PC-9 (cell line): Measurements from ENCODE around the gene SLC10A1. TPM values are rescaled to one million over a fixed set of nuclear protein-coding genes. Genes with fewer than 3 reads are reported as not detected.

Source experiments
- BruUV-seq: library from RNA; stranded (reverse); fragments of 400-500 nt; replicated peaks from 2 replicates; lab custom pipeline; 2021; lab: Mats Ljungman, UMichigan
- CTCF ChIA-PET: fragments of 300-600 bp; sonication (Branson Sonifier 250); formaldehyde crosslinking; loops from one replicate; lab custom pipeline; 2022; ENCODE audit warnings: antibody characterized with exemption; lab: Charles Lee
- POLR2A ChIA-PET: fragments of 300-600 bp; sonication (Branson Sonifier 250); formaldehyde crosslinking; loops from one replicate; lab custom pipeline; 2022; ENCODE audit warnings: antibody characterized with exemption; ENCODE audit not compliant: unreplicated experiment; lab: Charles Lee
- DNase-seq, 2 experiments: peaks; one replicate each; pipeline versions ENCODE4 v3.0.0 to v3.0.0-alpha.2; 2015 to 2022; ENCODE audit warnings: mixed read lengths in 1 of 2
- H2AFZ ChIP-seq: fragments of 200-600 bp; sonication (generic); 2 replicates; pipeline ENCODE4 v1.8.1; 2017; ENCODE audit warnings: antibody characterized with exemption
- H3F3A ChIP-seq: fragments of 200-600 bp; sonication (generic); 2 replicates; pipeline ENCODE4 v1.8.1; 2017; ENCODE audit warnings: antibody characterized with exemption, mild to moderate bottlenecking, low read depth; ENCODE audit not compliant: insufficient read depth
- H3K27ac ChIP-seq: fragments of 200-600 bp; sonication (generic); 2 replicates; pipeline ENCODE4 v1.6.1; 2016; ENCODE audit warnings: mixed run types
- H3K27me3 ChIP-seq: fragments of 200-600 bp; sonication (generic); 2 replicates; pipeline ENCODE4 v1.6.1; 2016; ENCODE audit warnings: low read depth, mixed run types; ENCODE audit not compliant: insufficient read depth
- H3K36me3 ChIP-seq: fragments of 200-600 bp; sonication (generic); 2 replicates; pipeline ENCODE4 v1.6.1; 2016; ENCODE audit warnings: low read depth, mixed run types
- H3K4me1 ChIP-seq: fragments of 200-600 bp; sonication (generic); replicated peaks from 2 replicates; pipeline ENCODE4 v1.6.1; 2016; ENCODE audit warnings: mixed run types; ENCODE audit not compliant: insufficient read depth
- H3K4me2 ChIP-seq: fragments of 200-600 bp; sonication (generic); 2 replicates; pipeline ENCODE4 v1.6.1; 2017; ENCODE audit warnings: mixed run types
- H3K4me3 ChIP-seq: fragments of 200-600 bp; sonication (generic); 2 replicates; pipeline ENCODE4 v1.6.1; 2016; ENCODE audit warnings: mixed run types
- H3K79me2 ChIP-seq: fragments of 200-600 bp; sonication (generic); 2 replicates; pipeline ENCODE4 v1.6.1; 2017; ENCODE audit warnings: low read depth, mixed run types
- H3K9me2 ChIP-seq: fragments of 200-600 bp; sonication (generic); 2 replicates; pipeline ENCODE4 v1.8.1; 2017; ENCODE audit warnings: mild to moderate bottlenecking; ENCODE audit not compliant: insufficient read depth
- H3K9me3 ChIP-seq: fragments of 200-600 bp; sonication (generic); 2 replicates; pipeline ENCODE4 v1.8.1; 2016; ENCODE audit warnings: low read depth; ENCODE audit not compliant: insufficient read depth
- H4K20me1 ChIP-seq: fragments of 200-600 bp; sonication (generic); 2 replicates; pipeline ENCODE4 v1.8.1; 2017; ENCODE audit not compliant: insufficient read depth
- CTCF ChIP-seq: fragments of 200-600 bp; sonication (generic); conservative IDR thresholded peaks from 2 replicates; pipeline ENCODE4 v1.6.1; 2017; ENCODE audit warnings: mixed run types, antibody characterized with exemption, mild to moderate bottlenecking, moderate library complexity
- EZH2 ChIP-seq: fragments of 200-600 bp; sonication (generic); IDR thresholded peaks from 2 replicates; pipeline ENCODE4 v1.8.0; 2017; ENCODE audit warnings: antibody characterized with exemption, low read depth
- intact Hi-C: fragments of 100-400 bp; cut with micrococcal nuclease; formaldehyde crosslinking; loops from one replicate; pipeline ENCODE4 v1.10.0; 2022; ENCODE audit not compliant: unreplicated experiment
- total RNA-seq: library from RNA; stranded (reverse); gene quantifications from 2 replicates; pipeline ENCODE4 v1.2.3, GENCODE V29; 2021

SLC10A1 gene
- total RNA-seq, 1 experiment from 2014 or later, result not detected

- ChIA-PET CTCF (no interaction called here), POLR2A (no interaction called here)
- Histone ChIP-seq H3K4me2 (no peak overlapping the region), H3K4me3 (no peak overlapping the region), H3K79me2 (no peaks in the 10 kb centered on the region), H3K27ac (no peak overlapping the region), H4K20me1 (no peaks in the 10 kb centered on the region), H3K9me3 (no peaks in the 10 kb centered on the region), H3K4me1 (no peaks in the 10 kb centered on the region), H2AFZ (no peak overlapping the region), H3F3A (no peaks in the 10 kb centered on the region), H3K36me3 (no peaks in the 10 kb centered on the region), H3K27me3 (no peaks in the 10 kb centered on the region), H3K9me2 (no peaks in the 10 kb centered on the region)
- no peak for TF ChIP-seq CTCF
- no peak for TF ChIP-seq EZH2
- BruUV-seq, result no TSS peak
- no peak for DNase-seq
- intact Hi-C loops, result no loop called here
Observed at GRCh38 chr14:69752773-69753172, 44.3 kb downstream of the SLC10A1 start.

DNA sequence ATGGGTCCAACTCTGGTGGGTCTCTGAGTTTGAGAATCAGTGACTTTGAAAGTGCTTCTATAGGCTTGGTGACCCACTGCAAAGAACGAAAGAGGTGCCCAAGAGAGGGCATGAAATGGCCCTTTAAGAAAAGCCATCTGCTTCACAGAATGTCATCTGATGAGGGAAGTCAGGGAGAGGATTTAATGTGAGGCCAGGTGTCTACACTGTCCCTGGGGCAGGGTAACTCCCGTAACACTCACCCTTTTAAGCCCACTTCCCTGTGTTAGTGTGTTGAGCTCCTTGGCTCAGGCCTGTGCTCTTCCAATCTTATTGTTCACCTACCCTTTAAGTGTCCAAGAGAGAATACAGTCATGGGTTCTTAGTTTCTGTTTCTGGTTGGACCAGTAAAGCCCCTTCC lies 46.5 kb downstream of the SLC10A1 start:
- Histone ChIP-seq H3K4me3 (no peak overlapping the region), H3K36me3 (no peaks in the 10 kb centered on the region), H3K79me2 (no peaks in the 10 kb centered on the region), H2AFZ (no peak overlapping the region), H3K9me2 (no peaks in the 10 kb centered on the region), H3K4me1 (no peaks in the 10 kb centered on the region), H3F3A (no peaks in the 10 kb centered on the region), H3K27me3 (no peaks in the 10 kb centered on the region), H4K20me1 (no peaks in the 10 kb centered on the region), H3K27ac (no peak overlapping the region), H3K4me2 (no peak overlapping the region), H3K9me3 (no peaks in the 10 kb centered on the region)
- ChIA-PET CTCF (no interaction called here), POLR2A (no interaction called here)
- intact Hi-C loops, result no loop called here
- DNase-seq, result no peak
- TF ChIP-seq CTCF, result no peak
- TF ChIP-seq EZH2, result no peak
- no TSS peak for BruUV-seq

GRCh38 chr14:69749956-69750355 lies 47.1 kb downstream of the SLC10A1 start:
- no peak overlapping the region for H3K4me2 ChIP-seq
- H3K4me1 ChIP-seq, result no peaks in the 10 kb centered on the region
- no peaks in the 10 kb centered on the region for H4K20me1 ChIP-seq
- TF ChIP-seq CTCF (no peak), EZH2 (no peak)
- H3K27ac ChIP-seq, result no peak overlapping the region
- CTCF ChIA-PET, result no interaction called here
- H3K27me3 ChIP-seq, result no peaks in the 10 kb centered on the region
- BruUV-seq, result no TSS peak
- peaks cover 1% of the 10 kb centered on the region; the same call in 1 of the 2 replicates for H3K9me3 ChIP-seq
- H3K4me3 ChIP-seq, result no peak overlapping the region
- DNase-seq, result no peak
- no peaks in the 10 kb centered on the region for H3K36me3 ChIP-seq
- H3F3A ChIP-seq, result no peaks in the 10 kb centered on the region
- POLR2A ChIA-PET, result no interaction called here
- no peaks in the 10 kb centered on the region for H3K9me2 ChIP-seq
- intact Hi-C loops, result no loop called here
- H2AFZ ChIP-seq, result no peak overlapping the region
- H3K79me2 ChIP-seq, result no peaks in the 10 kb centered on the region
